Amygdala (tissue), 56 donors: ENCODE data around the gene SIK2.
A peak's percentile ranks its signal among the peaks of the same experiment; 100 is the strongest.

Experiments used
- DNase-seq, 56 donors: peaks; one replicate each; lab custom pipeline; 2025; lab: John Stamatoyannopoulos, UW

SIK2 gene

GRCh38 chr11:111617286-111617685 is 15.0 kb downstream of the SIK2 start:
- no peak for DNase-seq

- no peak for DNase-seq
These were observed 18.3 kb downstream of the SIK2 start for GRCh38 chr11:111620518-111620917.

- DNase-seq: no peak
These were observed 21.3 kb downstream of the SIK2 start for GRCh38 chr11:111623527-111624030.

- DNase-seq: no peak
These were observed 22.4 kb downstream of the SIK2 start for GRCh38 chr11:111624608-111625007.

- DNase-seq: no peak
These were observed 25.3 kb downstream of the SIK2 start for GRCh38 chr11:111627591-111627990.

GRCh38 chr11:111629499-111629898 is 27.2 kb downstream of the SIK2 start:
- DNase-seq: no peak

GRCh38 chr11:111631024-111631665 is 28.9 kb downstream of the SIK2 start:
- no peak for DNase-seq

- peak in 3 of 56 donors; percentile 3 to 12 (median 8) for DNase-seq
These were observed 29.4 kb downstream of the SIK2 start for GRCh38 chr11:111631666-111632039.

GRCh38 chr11:111632516-111633220 is 30.4 kb downstream of the SIK2 start:
- no peak for DNase-seq

GRCh38 chr11:111633248-111633647 is 31.0 kb downstream of the SIK2 start:
- no peak for DNase-seq

GRCh38 chr11:111633756-111634362 is 31.6 kb downstream of the SIK2 start:
- DNase-seq: no peak

- DNase-seq: no peak
These were observed 32.9 kb downstream of the SIK2 start for GRCh38 chr11:111634981-111635705.

- DNase-seq: peak in 36 of 56 donors; percentile 4 to 72 (median 30)
These were observed 33.4 kb downstream of the SIK2 start for GRCh38 chr11:111635706-111636045.

- no peak for DNase-seq
These were observed 35.6 kb downstream of the SIK2 start for GRCh38 chr11:111637885-111638284.

- no peak for DNase-seq
These were observed 37.1 kb downstream of the SIK2 start for GRCh38 chr11:111639226-111639925.

- DNase-seq: no peak
These were observed 39.2 kb downstream of the SIK2 start for GRCh38 chr11:111641339-111642015.

GRCh38 chr11:111642542-111642941 is 40.3 kb downstream of the SIK2 start:
- no peak for DNase-seq

GRCh38 chr11:111644922-111645321 is 42.7 kb downstream of the SIK2 start:
- DNase-seq: no peak

- DNase-seq: no peak
These were observed 43.5 kb downstream of the SIK2 start for GRCh38 chr11:111645657-111646316.
